IPS DF 4.7 (cell line): ENCODE measurements around the gene DMKN.
"Not testable (repeated sequence)": the region's sequence is repeated elsewhere in the genome, so short reads cannot be mapped to it uniquely, and the experiment has no call there.

ENCODE experiments used
- DNase-seq: peaks from one replicate; pipeline ENCODE4 v3.0.0-alpha.2; 2013; ENCODE audit warnings: low spot score; ENCODE audit errors: extremely low read depth

Gene DMKN

DNA sequence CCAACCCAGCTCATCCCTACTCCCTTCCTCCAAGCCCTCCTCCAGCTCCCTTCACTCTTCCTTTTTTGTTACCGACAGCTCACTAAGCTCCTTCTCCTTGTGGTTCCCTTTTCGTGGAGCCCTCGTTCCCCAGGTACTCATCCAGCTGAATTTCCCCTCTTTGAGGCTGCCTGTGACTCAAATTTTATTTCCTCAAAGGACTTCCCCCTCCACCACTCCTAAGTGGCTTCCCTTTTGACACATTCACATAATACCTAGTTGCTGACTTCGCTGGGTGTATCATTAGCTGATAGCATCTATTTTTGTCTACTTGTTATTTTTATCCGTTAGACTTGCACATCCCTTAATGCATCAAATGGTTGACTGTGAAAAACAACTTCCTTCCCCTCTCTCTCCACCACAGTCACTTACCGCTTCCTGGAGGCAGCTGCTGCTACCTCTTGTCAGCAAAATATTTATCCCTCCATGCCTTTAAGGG lies 50.9 kb downstream of the DMKN start:
- no peak for DNase-seq

DNA sequence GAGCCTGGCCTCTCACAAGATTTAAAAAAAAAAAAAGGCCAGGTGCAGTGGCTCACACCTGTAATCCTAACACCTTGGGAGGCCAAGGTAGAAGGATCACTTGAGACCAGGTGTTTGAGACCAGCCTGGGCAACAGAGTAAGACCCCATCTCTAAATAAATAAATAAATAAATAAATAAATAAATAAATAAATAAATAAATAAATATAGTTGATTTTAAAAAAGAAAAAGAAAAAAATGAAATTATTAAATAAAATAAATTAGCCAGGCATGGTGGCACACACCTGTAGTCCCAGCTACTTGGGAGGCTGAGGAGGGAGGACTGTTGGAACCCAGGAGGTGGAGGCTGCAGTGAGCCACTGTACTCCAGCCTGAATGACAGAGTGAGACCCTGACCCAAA lies 51.7 kb downstream of the DMKN start:
- not testable (repeated sequence) for DNase-seq

GRCh38 chr19:35461060-35461459 lies 52.4 kb downstream of the DMKN start:
- no peak for DNase-seq

GRCh38 chr19:35460608-35461007 lies 52.8 kb downstream of the DMKN start:
- DNase-seq: no peak

- no peak for DNase-seq
Observed at GRCh38 chr19:35459414-35460082, 53.9 kb downstream of the DMKN start.

- no peak for DNase-seq
Observed at GRCh38 chr19:35458731-35459391, 54.6 kb downstream of the DMKN start.

GRCh38 chr19:35458192-35458591 lies 55.3 kb downstream of the DMKN start:
- DNase-seq: no peak

GRCh38 chr19:35457173-35457572 lies 56.3 kb downstream of the DMKN start:
- DNase-seq: no peak

- no peak for DNase-seq
Observed at GRCh38 chr19:35455616-35456201, 57.7 kb downstream of the DMKN start.

DNA sequence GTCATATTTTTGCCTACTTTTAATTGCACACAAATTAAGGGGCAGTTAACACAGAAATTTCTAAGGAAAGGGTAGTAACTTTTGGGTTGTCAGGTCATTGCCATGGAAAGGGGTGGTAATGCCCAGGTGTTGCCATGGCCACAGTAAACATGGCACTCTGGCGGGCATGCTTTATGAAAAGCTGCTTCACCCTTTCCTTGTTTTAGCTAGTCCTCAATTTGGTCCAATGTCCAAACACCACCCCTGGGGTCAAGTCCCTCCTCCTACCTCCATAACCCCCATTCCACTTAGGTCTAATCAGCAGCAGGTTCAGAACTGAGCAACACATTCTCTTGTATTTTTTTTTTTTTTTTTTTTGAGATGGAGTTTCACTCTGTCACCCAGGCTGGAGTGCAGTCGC lies 58.8 kb downstream of the DMKN start:
- DNase-seq: no peak

DNA sequence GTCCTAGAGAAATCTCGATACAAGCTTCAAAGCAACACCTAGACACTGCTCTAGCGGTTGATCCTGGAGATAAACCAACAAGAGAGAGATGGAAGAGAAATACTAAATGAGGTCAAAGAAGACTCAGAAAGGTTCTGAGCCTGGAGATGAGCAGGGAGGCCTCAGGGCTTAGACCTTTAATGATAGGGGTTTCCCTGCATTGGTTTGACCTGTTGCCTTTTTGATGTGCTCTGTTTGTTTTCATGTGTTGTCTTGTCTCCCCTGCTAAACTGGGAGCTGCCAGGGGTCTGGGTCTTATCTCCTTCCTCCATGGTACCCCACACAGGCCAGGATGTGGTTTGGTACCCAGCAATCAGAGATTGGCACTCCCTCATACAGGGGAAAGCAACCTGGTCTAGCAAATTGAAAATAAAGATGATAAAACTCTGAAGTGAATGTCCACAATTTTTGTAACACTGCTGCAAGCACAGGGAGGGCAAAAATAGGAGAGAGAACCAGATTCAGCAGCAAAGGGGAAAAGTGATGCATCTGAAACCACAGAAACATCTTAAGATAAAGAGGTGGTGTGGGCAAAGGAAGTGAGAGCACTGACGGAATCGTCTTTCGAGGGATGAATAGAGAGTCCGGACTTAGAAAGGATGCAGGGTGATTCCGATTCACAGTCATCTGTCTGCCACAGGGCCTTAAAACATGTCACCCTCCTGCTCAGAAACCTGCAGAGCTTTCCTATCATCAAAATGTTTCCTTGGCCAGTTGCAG lies 61.9 kb downstream of the DMKN start:
- DNase-seq: no peak

- no peak for DNase-seq
Observed at GRCh38 chr19:35449359-35450043, 63.9 kb downstream of the DMKN start.

DNA sequence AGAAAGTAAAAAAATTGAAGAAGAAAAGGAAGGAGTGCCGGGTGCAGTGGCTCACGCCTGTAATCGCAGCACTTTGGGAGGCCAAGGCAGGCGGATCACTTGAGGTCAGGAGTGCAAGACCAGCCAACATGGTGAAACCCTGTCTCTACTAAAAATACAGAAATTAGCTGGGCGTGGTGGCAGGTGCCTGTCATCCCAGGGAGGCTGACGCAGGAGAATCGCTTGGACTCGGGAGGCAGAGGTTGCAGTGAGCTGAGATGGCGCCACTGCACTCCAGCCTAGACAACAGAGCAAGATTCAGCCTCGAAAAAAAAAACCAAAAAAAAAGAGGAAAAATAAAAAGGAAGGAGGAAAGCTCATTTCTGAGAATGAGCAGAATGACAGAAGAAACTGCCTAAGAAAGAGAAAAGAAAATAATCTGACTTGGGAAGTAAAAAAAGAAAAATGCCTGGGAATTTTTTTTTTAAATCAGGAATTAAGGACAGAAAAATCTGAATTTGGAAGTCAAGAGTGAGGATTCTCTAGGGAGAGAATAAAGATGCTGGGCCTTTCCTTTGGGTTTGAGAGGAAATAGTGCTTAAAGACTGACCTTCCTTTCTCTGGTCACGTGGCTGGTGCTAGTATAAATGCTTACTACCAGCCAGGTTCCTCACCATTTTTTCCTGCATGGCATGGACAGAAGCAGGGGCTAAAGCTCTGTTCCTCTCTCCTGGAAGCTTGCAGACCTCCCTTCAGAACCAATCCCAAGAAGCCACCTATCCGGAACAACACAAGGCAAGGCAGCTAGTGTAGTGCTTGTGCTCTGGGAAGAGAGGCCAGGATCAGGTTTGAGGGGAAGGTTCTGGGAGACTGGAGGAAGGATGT lies 65.6 kb downstream of the DMKN start, which contains the start of gene FFAR2:
FFAR2 (plus strand) TSS at position 652 of the 864 bp plus-strand sequence. CDS start 1,458 bp downstream, outside the sequence.
- DNase-seq: no peak
